ENCODE results near the gene SURF4. TPM values are rescaled to one million over a fixed set of nuclear protein-coding genes. Genes with fewer than 3 reads are reported as not detected.
A peak's percentile ranks its signal among the peaks of the same experiment; 100 is the strongest.

The SURF4 gene
- 255 TPM for total RNA-seq (ENCODE audit: insufficient read depth, low replicate concordance)

DNA sequence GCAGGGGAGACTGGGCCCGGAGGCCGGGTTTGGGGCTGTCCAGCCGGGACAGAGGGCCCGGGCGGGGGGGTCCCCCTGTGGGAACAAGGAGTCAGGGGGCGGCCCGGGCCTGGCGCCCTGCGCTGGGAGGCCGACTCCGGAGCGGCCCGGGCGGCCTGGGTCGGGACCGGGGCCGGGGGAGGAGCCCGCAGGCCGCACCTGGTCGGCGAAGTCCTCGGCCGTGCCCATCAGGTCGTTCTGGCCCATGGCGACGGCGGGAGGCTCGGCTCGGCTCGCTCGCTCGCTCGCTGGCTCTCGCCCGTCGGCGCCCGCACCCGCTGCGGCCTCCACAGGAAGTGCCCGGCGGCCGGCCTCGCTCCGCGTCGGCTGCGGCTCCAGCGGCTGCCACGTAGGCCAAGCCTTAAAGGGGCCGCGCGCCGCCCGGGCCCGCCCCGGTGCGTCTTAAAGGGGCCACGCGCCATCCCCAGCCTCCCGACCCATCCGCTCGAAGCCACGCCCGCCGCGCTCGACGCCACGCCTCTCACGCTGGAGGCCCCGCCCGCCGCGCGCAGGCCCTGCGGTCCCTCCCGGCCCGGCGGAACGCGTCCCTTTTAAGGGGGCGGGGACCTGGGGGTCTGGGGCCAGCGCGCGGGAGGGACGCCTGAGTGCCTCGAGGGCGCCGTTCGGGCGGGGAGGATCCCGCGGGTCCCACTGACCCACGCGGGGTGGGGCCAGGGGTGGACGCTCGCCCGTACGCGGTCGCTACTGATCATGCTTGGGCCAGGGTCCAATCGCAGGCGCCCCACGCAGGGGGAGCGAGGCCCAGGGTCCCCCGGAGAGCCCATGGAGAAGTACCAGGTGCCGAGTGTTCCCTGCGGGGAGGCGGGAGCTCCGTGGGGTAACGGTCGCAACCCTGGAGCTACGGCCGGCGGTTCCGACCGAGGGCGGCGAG is at the start of gene SURF4, which contains the start of gene STKLD1:
Gene SURF4, minus strand, starts transcription at position 337 of the 931 bp plus-strand sequence. Its CDS starts 91 bp downstream, at position 246.
Gene STKLD1, plus strand, starts transcription at position 643 of the 931 bp plus-strand sequence. Its CDS starts 108 bp downstream, at position 751.
- peak; percentile 98 for DNase-seq (ENCODE audit: low spot score)

GRCh38 chr9:133425049-133425632 is 49.3 kb upstream of the SURF4 start:
- DNase-seq (ENCODE audit: low spot score) = no peak

DNA sequence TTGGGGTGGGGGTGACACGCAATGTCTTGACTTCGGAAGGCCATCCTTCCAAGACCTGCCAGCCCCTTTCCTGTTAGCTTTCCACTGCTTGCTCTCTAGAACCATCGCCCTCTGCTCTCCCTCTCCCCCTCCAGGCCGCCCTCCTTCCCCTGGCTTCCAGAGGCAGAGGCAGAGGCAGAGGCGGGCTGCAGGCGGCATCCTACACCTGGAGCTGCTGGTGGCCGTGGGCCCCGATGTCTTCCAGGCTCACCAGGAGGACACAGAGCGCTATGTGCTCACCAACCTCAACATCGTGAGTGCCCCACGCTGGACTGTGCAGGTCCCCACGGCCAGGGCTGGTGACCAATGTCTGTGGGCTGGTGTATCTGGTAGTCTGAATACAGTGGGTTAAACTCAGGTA is 48.3 kb upstream of the SURF4 start:
- DNase-seq (ENCODE audit: low spot score) = no peak

DNA sequence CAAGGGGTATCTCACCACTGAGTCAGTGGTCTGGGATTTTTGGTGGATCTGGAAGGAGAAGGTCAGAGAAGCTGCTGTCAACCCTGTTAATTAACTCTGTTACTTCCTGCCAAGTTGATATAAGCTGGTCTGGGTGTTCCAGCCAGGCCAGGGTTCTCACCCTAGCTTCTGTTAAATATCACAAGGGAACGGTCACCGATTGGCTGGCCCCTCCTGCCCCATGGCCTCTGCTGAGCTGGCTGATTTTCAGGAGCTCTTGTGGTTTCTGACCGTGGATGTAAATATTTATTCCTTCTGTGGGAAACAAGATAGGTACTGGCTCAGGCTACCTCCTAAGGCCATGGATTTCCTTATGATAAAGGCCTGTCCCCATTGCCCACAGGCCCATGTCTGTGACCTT is 47.4 kb upstream of the SURF4 start:
- DNase-seq (ENCODE audit: low spot score) = no peak

DNA sequence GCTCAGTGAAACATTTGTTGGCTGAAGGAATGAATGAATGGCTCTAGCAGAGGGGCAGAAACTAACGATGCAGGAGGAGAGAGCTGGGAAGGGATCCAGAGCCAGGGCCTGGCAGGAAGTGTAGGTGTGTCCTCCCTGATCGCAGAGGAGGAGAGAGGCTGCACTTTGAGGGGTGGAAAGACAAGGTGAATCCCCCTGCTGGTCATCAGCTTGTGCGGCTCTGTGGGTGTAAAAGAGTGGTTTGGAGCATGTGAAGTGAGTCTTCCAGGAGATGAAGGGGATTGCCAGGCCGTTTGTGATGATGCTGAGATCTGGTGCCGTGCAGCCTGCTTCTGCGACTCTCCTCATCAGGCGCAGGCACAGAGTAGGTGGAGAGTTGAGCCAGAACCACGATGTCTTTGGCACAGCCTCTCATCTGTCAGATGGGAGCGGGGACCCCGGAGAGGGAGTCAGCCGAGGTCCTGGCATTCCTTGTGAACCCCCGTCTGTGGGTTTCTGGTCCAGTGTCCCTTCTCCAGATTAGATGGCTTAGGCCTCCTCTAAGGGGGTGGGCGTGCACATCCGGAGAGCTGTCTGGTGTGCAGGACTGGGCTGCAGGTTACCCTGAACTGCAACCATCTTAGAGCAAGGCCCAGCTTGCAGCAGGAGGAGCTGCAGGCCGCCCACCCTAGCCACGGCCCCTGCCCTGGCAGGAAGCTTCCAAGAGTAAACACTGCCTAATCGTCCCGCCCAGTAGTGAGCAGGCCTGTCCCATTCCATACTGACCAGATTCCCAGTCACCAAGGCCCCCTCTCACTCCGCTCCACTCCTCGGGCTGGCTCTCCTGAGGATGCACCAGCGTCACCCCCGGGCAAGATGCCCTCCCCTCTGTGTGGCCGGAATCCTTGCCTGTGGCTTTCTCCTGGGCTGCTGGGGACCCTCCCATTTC is 46.0 kb upstream of the SURF4 start, which contains the start of gene ADAMTS13:
Gene ADAMTS13, plus strand, starts transcription at position 753 of the 928 bp plus-strand sequence. Its CDS starts 77 bp downstream, at position 830.
- no peak for DNase-seq (ENCODE audit: low spot score)

- DNase-seq (ENCODE audit: low spot score) = no peak
Observed at GRCh38 chr9:133420392-133420827, 44.5 kb upstream of the SURF4 start.

- no peak for DNase-seq (ENCODE audit: low spot score)
Observed at GRCh38 chr9:133419005-133419404, 43.1 kb upstream of the SURF4 start.

GRCh38 chr9:133417541-133418461 is 41.9 kb upstream of the SURF4 start, which contains the start of gene REXO4:
TSS of gene REXO4 (minus strand) at chr9:133418010. CDS start at chr9:133417844, 166 bp downstream.
- DNase-seq (ENCODE audit: low spot score) = peak; percentile 89

- DNase-seq (ENCODE audit: low spot score) = no peak
Observed at GRCh38 chr9:133415170-133415569, 39.3 kb upstream of the SURF4 start.

GRCh38 chr9:133408042-133408441 is 32.2 kb upstream of the SURF4 start:
- no peak for DNase-seq (ENCODE audit: low spot score)

DNA sequence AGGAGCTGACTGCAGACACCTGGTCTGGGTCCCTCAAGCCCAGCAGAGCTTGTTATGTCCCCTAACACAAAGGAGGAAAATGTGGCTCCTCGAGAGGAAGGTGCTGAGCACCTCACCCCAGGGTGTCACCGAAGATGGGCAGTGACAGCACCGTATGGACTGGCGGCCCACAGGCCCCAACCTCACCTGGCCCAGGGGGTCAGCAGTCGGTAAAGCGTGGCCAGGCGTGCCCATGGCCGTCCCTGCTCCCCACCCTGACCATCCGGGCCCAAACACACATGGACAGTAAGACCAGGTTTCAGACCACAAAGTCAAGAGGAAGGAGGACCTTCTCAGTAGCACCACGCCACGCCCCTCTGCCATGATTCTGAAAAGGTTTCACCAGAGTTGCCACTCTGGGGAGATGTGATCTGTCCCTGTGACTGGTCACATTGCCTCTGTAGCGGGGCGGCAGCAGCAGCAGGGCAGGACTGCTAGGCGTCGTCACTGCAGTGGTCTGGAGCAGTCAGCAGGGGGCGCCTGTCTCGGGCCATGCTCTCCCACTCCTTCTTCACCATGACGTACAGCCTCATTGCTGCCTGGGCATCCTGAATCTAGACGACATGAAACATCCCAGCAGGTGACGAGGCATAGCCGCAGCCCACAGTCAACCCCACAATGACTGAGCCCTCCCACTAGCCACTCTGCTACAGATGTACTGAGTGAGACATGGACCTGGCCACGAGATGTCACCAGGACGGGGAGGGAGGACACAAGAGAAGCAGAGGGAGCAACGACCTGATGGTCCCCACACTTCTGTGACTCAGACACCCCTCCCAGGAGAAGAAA is 30.8 kb upstream of the SURF4 start:
- peak; percentile 59 for DNase-seq (ENCODE audit: low spot score)

DNA sequence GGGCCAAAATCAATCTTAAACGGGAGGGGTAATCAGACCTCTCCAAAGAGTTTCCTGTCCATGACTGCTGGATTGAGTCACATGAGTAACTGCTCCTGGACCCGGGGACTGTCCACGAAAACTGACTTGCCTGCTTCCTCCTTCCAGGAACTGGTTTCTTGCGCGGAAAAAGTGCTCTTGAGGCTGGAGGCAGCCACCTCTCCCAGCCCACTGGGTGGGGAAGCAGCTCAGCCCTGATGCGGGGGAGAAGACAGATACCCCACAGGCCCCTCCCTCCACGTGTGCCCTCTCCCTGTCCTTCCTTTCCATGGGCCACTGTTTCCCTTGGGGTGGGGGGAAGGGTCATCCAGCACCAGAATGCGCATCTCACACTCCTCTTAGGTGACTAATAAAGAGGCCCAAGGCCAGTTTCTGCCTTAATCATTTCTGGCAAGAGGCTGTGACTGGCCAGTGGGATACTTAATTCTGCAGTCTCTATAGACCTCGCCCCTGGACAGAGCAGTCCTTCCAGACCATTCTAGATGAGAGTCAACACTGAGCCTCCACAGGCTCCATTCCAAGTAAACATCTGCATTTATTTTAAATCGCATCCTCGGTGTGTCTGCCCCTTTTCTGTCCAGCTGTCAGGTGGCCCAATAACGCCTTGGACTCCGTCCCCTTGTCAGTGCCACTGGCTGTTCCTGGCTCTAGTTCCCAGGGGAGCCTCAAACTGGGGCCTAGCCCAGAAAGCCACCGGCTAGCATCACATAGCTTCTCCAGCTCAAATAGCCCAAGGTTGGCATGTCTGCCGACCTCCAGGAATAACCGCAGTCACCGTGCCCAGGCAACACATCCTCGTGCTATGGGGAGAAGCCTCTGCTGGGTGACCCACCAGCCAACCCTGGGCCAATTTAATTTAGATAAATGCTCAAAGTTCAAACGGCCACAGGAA is 29.9 kb upstream of the SURF4 start:
- DNase-seq (ENCODE audit: low spot score) = no peak

DNA sequence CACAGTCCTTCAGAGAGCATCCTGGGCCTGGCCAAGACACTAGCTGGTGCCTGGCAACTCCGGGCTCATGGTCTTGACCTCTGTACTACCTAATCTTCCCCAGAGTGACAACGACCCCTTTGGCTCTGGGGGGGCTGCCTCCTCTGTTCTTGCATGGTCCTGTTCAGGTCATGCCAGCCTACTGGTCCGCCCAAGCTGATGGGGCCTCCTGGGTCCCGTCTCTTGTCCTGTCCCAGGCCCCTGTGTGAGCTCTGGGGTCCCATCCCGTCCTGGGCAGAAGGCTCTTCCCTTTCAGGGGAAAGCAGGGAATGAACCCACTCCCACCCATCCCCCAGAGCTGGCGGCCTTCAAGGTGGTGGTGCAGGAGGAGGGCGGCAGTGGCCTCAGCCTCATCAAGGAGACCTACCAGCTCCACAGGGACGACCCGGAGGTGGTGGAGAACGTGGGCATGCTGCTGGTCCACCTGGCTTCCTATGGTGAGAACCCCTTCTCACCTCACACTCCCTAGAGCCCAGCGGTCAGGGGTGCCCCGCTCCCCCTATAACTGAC is 28.7 kb upstream of the SURF4 start:
- no peak for DNase-seq (ENCODE audit: low spot score)

- no peak for DNase-seq (ENCODE audit: low spot score)
Observed at GRCh38 chr9:133403766-133404453, 28.1 kb upstream of the SURF4 start.

DNA sequence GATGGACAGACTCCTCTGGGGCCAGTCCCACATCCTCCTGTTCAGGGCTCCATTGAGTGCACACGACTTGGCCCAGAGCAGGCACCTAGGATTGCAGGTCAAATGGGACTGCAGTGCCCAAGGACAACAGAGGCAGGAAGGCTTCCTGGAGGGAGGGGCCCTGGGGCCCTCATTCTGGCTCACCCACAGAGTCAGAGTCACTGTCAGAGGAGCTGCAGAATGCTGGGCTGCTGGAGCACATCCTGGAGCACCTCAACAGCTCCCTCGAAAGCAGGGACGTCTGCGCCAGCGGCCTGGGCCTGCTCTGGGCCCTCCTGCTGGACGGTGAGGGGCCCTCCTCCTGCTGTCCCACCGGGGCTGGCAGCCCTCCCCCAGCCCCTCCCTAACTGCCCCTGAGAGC is 26.8 kb upstream of the SURF4 start:
- DNase-seq (ENCODE audit: low spot score) = no peak

- DNase-seq (ENCODE audit: low spot score) = no peak
Observed at GRCh38 chr9:133401588-133401987, 25.7 kb upstream of the SURF4 start.

DNA sequence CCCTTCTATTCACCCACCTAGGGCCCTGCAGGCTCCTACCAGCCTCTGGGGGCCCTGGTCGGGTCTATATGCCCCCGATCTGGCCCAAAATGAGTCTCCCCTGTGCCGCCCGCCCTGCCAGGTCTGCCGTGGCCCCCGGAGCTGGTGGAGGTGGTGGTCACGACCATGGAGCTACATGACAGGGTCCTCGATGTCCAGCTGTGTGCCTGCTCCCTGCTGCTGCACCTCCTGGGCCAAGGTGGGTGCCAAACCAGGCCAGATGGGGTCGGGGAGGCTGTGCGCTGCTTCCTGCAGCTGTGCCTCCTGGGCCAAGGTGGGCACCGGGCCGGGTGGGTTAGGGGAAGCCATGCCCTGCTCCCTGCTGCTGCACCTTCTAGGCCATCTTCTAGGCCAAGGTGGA is 24.4 kb upstream of the SURF4 start:
- DNase-seq (ENCODE audit: low spot score) = no peak

Measured in umbilical cord (tissue), 2 donors.